ENCODE data around the gene NAXD.
"Not testable (repeated sequence)": the region's sequence is repeated elsewhere in the genome, so short reads cannot be mapped to it uniquely, and the experiment has no call there.

The NAXD gene

DNA sequence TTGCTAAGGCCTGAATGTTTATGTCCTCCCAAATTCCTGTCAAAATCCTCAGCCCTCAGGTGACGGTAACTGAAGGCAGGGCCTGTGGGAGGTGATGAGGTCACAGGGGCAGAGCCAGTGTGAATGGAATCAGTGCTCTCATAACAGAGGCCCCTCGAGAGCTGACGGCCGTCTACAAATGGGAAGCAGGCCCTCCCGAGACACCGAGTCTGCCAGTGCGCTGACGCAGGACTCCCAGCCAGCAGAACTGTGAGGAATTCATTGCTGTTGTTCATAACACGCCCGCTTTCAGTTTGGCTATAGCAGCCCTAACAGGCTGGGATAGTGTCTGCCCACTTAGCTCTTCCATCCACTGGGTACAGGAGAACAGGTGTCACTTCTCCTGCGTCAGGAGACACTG lies 49.3 kb downstream of the NAXD start:
- DNase-seq (no peak), ATAC-seq (replicated peaks) (no peak)
- H3K36me3 Mint-ChIP-seq: peaks cover 62 to 77% of the 10 kb centered on the region in 2 donors
- H3K4me1 Mint-ChIP-seq: peaks cover 35 to 67% of the 10 kb centered on the region in 2 donors
- peak overlapping the region; percentile 57 for H3K27ac Mint-ChIP-seq
- H3K9me3 Mint-ChIP-seq: peaks cover 4% of the 10 kb centered on the region in 2 donors
- H3K4me3 Mint-ChIP-seq: no peak overlapping the region
- no peaks in the 10 kb centered on the region for H3K27me3 Mint-ChIP-seq

DNA sequence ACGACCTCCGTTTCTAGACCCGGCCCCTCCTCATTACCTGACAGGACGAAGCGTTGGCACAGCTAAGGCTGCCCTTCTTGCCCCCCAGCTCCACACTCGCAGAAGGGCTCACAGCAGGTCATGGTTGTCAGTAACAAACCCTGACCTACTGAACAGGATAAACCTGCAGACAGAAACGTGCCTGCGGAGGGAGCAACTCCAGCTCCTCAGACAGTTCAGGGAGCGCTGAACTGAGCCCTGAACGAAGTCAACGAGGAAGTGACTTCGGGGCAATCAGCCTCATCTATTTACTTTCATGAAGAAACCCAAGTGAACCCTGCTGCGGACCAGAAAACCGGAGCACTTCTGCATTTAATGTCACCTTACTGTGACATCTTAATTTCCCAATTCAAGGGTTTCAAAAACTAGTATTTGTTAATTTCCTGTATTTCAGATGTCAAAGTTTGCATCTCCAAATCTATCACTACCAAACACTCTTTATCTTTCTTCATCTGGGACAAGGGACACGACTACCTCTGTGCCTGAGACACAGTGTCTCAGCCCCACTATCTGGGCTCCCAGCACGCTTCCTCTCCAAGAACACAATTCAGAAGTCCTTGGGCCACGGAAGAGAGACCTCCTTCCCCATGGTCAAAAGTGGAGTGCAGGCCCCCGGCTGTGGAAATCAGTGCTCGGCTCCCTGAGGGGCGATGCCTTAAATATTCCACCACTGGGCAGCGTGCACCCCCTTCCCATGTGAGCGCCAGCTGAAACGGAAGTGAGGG lies 50.3 kb downstream of the NAXD start:
- Mint-ChIP-seq H3K4me3 (peak overlapping the region; percentile 33 to 52), H3K4me1 (peaks cover 33 to 69% of the 10 kb centered on the region in 2 donors), H3K27me3 (no peaks in the 10 kb centered on the region), H3K36me3 (peaks cover 65 to 78% of the 10 kb centered on the region in 2 donors), H3K9me3 (peaks cover 0 to 1% of the 10 kb centered on the region in 2 donors), H3K27ac (peak overlapping the region; percentile 53)
- DNase-seq (no peak), ATAC-seq (replicated peaks) (peak; percentile 98 to 99)

DNA sequence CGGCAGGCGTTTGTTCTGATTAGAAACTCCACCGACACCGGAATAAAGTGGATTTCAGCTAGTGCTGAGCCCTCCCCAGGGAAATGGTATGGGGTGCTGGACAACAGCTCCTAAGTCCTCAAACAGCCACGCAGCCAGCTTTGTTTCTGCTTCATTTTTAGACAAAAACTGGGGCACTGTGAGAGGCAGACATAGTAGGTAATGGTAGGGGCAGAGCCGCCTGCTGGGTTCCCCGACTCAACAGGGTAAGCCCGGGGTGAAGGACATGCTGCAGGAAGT lies 50.8 kb downstream of the NAXD start:
- H3K4me1 Mint-ChIP-seq: peaks cover 36 to 72% of the 10 kb centered on the region in 2 donors
- ATAC-seq (replicated peaks) (no peak), DNase-seq (no peak)
- peaks cover 0 to 1% of the 10 kb centered on the region in 2 donors for H3K9me3 Mint-ChIP-seq
- no peaks in the 10 kb centered on the region for H3K27me3 Mint-ChIP-seq
- H3K36me3 Mint-ChIP-seq: peaks cover 65 to 79% of the 10 kb centered on the region in 2 donors
- no peak overlapping the region for H3K27ac Mint-ChIP-seq
- no peak overlapping the region for H3K4me3 Mint-ChIP-seq

DNA sequence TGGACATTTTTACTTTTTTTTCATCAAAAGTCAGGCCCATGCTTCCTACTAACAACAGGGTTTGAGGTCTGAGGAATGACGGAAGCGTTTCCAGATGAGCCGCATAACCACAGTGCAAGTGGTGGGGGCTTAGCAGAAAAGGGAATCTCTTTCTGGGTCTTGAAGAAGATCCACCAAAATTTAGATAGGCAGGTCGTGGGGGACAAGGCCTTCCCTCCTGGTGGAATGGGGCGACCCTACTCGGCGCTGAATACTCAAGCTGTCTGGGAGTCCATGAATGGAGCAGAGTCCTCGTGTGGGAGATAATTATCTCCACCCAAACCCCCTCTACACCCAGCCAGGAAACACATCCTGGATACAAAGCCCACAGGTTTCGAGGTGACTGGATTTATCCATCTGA lies 53.7 kb downstream of the NAXD start:
- ATAC-seq (replicated peaks) (no peak), DNase-seq (no peak)
- no peak overlapping the region for H3K4me3 Mint-ChIP-seq
- peaks cover 33 to 70% of the 10 kb centered on the region in 2 donors for H3K4me1 Mint-ChIP-seq
- H3K36me3 Mint-ChIP-seq: peaks cover 64 to 77% of the 10 kb centered on the region in 2 donors
- H3K9me3 Mint-ChIP-seq: no peaks in the 10 kb centered on the region
- H3K27me3 Mint-ChIP-seq: no peaks in the 10 kb centered on the region
- no peak overlapping the region for H3K27ac Mint-ChIP-seq

DNA sequence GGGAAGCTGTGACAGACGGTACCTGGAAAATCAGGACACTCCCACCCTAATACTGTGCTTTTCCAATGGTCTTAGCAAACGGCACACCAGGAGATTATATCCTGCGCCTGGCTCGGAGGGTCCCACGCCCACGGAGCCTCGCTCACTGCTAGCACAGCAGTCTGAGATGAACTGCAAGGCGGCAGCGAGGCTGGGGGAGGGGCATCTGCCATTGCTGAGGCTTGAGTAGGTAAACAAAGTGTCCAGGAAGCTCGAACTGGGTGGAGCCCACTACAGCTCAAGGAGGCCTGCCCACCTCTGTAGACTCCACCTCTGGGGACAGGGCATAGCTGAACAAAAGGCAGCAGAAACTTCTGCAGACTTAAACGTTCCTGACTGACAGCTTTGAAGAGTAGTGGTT lies 54.5 kb downstream of the NAXD start:
- Mint-ChIP-seq H3K4me1 (peaks cover 35 to 62% of the 10 kb centered on the region in 2 donors), H3K36me3 (peaks cover 69 to 82% of the 10 kb centered on the region in 2 donors)
- not testable (repeated sequence) for ATAC-seq (replicated peaks); H3K9me3 Mint-ChIP-seq; H3K27me3 Mint-ChIP-seq; H3K4me3 Mint-ChIP-seq; H3K27ac Mint-ChIP-seq; DNase-seq

DNA sequence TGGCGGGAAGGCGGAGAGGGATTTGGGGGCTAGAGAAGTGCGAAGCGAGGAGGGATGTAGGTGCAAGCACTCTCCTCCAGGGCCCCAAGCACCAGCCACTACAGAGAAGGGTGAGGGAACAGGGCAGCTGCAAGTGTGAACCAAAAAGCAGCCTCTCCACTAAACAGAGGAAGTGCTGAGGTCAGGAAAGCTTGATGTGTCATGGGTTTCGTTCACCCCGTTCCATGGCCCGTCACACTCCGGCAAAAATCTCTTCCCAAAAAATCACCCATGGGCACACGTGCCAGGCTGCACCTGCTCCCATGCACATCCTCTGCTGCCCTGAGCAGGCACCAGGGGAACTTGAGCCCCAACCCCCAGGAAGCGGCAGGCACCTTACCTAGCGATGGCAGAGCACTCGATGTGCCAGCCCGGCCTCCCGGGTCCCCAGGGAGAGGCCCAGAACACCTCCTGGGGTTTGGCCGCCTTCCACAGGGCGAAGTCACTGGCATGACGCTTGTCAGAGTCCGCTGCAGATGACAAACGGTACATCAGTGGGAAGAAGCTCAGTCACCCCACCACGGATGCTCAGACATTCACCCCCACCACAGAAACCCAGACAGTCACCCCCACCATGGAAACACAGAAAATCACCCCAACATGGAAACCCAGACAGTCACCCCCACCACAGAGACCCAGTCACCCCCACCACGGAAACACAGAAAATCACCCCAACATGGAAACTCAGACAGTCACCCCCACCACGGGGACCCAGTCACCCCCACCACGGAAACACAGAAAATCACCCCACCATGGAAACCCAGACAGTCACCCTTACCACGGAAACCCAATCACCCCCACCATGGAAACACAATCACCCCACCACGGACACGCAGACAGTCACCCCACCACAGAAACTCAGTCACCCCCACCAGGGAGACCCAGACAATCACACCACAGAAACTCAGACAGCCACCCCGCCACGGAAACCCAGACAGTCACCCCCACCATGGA lies 61.5 kb downstream of the NAXD start:
- Mint-ChIP-seq H3K4me3 (peak overlapping the region; percentile 73 to 75), H3K27me3 (no peaks in the 10 kb centered on the region), H3K27ac (peak overlapping the region; percentile 98), H3K36me3 (peaks cover 70 to 78% of the 10 kb centered on the region in 2 donors), H3K9me3 (no peaks in the 10 kb centered on the region), H3K4me1 (peaks cover 48 to 65% of the 10 kb centered on the region in 2 donors)
- DNase-seq: peak; percentile 53
- ATAC-seq (replicated peaks): peak; percentile 79

DNA sequence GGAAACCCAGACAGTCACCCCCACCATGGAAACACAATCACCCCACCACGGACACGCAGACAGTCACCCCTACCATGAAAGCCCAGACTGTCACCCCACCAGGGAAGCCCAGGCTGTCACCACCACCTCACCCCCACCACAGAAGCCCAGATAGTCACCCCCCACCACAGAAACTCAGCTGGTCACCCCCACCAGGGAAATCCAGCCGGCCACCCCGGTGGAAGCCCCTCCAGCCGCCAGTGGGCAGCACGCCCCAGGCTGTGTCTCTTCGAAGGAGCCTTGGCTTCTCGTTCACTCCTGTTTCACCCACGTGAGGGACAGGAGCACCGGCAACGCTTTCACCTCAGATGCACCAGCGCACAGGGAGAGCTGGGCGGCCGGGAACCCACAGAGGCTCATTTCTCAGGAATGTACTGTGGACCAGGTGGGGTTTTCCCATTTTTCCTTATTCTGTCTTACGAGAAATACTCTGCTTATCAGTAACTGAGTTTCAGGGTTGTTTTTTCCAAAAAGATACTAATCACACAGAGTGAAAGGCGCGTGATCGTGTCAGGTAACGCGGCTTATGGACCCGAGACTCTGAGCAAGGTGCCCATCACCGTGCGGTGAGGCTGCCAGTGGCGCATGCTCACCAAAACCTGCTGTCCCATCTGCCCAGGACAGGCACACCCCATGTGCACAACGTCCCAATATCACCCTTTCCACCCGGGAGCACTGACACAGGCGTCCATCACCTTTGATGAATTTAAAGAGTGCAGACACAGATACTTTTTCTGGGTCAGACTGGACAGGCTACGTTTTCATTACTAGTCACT lies 62.6 kb downstream of the NAXD start:
- Mint-ChIP-seq H3K27ac (peak overlapping the region; percentile 89), H3K4me3 (peak overlapping the region; percentile 29 to 42)
- no peak for DNase-seq

DNA sequence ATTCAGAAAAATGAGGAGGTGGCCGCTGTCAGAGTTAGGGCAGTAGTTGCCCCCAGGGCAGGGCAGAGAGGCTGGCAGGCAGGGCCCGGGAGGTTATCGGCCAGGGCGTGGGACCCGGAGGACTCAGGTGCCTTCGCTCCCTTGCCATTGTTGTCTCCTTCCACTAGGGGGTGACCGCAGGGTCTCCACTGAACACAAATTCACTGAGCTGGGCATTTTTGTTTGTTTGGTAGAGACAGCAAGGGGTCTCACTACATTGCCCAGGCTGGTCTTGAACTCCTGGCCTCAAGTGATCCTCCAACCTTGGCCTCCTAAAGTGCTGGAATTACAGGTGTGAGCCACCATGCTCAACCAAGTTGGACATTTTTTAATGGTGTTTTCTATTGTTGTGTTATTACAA lies 65.5 kb downstream of the NAXD start:
- Mint-ChIP-seq H3K36me3 (peaks cover 53 to 74% of the 10 kb centered on the region in 2 donors), H3K27ac (no peak overlapping the region), H3K4me1 (peaks cover 33 to 43% of the 10 kb centered on the region in 2 donors), H3K4me3 (no peak overlapping the region), H3K27me3 (no peaks in the 10 kb centered on the region), H3K9me3 (no peaks in the 10 kb centered on the region)
- ATAC-seq (replicated peaks) (no peak), DNase-seq (no peak)

More for the DNA sequence above, 62.6 kb downstream of the NAXD start:
- H3K9me3 Mint-ChIP-seq: no peaks in the 10 kb centered on the region
- ATAC-seq (replicated peaks): no peak
- H3K4me1 Mint-ChIP-seq: peaks cover 43 to 56% of the 10 kb centered on the region in 2 donors
- no peaks in the 10 kb centered on the region for H3K27me3 Mint-ChIP-seq
- H3K36me3 Mint-ChIP-seq: peaks cover 61 to 77% of the 10 kb centered on the region in 2 donors

DNA sequence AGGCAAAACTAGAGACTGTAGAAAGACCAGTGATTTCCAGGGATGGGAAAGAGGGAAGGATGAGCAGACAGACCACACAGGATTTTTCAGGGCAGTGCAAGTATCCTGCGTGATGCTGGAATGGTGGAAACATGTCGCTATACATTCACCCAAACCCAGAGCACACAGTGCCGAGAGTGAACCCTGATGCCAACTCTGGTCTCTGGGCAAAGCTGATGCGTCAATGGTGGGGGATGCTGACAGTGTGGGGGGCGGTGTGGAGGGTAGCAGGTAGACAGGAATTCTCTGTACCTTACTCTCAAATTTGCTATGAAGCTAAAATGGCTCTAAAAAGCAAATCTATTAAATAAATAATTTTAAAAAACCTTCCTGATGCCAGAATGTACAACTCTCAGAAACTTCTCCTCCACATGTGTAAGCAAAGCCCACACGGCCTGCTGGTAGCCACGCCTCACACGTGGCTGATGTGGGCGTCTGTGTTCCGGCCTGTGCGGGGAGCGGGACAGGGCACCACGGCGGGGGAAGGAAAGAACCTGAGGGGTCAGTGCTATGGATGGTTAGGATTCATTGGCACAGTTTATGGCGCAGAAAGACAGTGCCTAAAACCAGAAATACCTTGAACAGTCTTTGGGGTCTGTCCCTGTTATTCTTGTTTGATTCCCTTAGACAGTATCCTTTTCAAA lies 66.7 kb downstream of the NAXD start:
- Mint-ChIP-seq H3K36me3 (peaks cover 49 to 66% of the 10 kb centered on the region in 2 donors), H3K27me3 (no peaks in the 10 kb centered on the region), H3K4me1 (peaks cover 23 to 31% of the 10 kb centered on the region in 2 donors), H3K27ac (no peak overlapping the region), H3K9me3 (no peaks in the 10 kb centered on the region), H3K4me3 (no peak overlapping the region)
- DNase-seq: no peak
- no peak for ATAC-seq (replicated peaks)

DNA sequence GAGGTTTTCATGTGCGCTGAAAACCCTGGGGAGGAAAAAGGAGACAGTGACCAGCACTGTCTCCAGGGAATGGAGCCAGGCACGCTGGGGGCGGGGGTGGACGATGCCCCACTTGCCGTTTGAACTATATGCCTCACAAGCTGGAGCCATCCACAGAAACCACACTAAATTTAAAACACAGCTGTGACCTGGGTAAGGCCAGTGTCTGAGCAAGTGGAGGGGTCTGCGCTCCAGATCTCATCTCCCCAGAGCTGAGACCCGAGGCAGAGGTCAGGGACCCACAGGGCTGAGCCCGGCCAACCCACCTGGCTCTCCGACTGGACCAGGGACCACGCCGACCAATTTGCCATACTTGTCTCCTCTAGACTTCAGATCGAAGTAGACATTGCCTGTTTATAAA lies 67.4 kb downstream of the NAXD start:
- peaks cover 47 to 63% of the 10 kb centered on the region in 2 donors for H3K36me3 Mint-ChIP-seq
- no peak for ATAC-seq (replicated peaks)
- H3K4me3 Mint-ChIP-seq: no peak overlapping the region
- H3K4me1 Mint-ChIP-seq: peaks cover 17 to 24% of the 10 kb centered on the region in 2 donors
- no peaks in the 10 kb centered on the region for H3K9me3 Mint-ChIP-seq
- no peak overlapping the region for H3K27ac Mint-ChIP-seq
- no peaks in the 10 kb centered on the region for H3K27me3 Mint-ChIP-seq
- DNase-seq: no peak

DNA sequence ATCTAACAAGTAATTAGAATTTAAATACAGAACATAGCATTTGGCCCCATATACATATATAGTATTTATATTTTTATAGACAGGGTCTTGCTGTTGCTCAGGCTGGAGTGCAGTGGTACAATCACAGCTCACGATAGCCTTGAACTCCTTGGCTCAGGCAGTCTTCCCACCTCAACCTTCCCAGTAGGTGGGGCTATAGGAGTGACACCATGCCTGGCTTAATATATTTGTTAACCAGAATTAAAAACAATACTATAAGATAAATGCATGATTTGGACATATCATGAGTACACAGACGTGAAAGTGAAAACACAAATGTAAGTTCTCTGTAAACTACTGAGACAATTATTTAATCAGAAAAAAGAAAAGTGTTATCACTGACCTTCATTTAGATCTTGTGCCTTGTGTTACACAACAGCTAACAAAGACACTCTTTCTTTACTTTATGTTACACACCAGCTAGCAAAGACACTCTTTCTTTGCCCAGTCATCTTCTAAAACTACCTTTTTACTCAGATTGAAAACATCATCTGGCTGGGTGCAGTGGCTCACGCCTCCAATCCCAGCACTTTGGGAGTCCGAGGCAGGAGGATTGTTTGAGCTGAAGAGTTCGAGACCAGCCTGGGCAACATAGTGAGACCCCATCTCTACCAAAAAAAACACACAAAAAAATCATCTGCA lies 68.0 kb downstream of the NAXD start:
- H3K27me3 Mint-ChIP-seq: no peaks in the 10 kb centered on the region
- DNase-seq: no peak
- H3K4me3 Mint-ChIP-seq: no peak overlapping the region
- H3K9me3 Mint-ChIP-seq: no peaks in the 10 kb centered on the region
- H3K4me1 Mint-ChIP-seq: peaks cover 14 to 18% of the 10 kb centered on the region in 2 donors
- H3K36me3 Mint-ChIP-seq: peaks cover 41 to 58% of the 10 kb centered on the region in 2 donors
- H3K27ac Mint-ChIP-seq: no peak overlapping the region
- ATAC-seq (replicated peaks): no peak

DNA sequence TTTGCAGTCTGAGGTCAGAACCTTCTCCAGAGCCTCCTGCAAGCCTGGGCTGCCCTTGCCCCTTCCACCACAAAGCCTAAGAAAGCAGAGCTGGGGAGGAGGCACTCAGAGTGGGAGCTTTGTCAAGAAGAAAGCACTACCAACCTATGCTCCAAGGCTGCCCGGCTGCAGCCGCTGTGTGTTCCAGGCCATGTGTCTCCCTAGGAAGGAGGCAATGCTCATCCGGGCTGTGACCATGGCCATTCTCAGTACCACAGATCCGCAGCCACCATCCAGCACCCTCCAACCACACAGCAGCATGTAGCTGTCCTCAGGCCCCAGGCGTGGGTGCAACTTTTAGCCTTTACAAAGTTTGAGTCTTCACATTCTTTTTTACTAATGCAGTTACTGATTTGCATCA lies 68.6 kb downstream of the NAXD start:
- no peaks in the 10 kb centered on the region for H3K27me3 Mint-ChIP-seq
- peaks cover 8 to 14% of the 10 kb centered on the region in 2 donors for H3K4me1 Mint-ChIP-seq
- no peak overlapping the region for H3K27ac Mint-ChIP-seq
- H3K9me3 Mint-ChIP-seq: no peaks in the 10 kb centered on the region
- H3K36me3 Mint-ChIP-seq: peaks cover 36 to 56% of the 10 kb centered on the region in 2 donors
- DNase-seq: no peak
- ATAC-seq (replicated peaks): no peak
- H3K4me3 Mint-ChIP-seq: no peak overlapping the region

DNA sequence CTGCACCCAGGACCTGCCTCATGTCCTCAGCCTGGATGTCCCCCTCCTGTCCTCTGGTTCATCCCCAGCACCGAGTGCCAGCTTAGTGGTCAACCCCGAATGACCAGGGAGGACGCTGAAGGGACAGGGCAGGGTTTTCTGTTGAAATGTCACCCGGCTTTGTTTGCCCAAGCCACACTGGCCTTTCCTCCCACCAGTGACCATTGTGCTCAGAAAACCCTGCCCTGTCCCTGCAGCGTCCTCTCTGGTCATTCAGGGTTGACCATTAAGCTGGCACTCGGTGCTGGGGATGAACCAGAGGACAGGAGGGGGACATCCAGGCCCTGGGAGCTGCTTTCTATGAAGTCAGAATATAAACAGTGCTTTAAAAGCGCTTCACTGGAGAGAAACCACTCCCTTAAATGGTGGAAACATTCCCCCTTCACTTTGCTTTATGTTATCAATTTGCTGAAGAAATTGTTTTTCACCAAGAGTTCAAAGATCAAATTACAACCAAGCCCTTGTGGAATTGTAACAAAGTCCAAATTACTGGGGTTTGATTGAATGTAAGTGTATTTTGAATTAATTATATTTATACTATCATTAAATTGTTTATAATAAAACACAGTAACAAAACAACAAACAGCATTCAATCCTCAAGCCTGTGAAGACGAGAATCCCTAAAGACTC lies 69.2 kb downstream of the NAXD start:
- Mint-ChIP-seq H3K27me3 (no peaks in the 10 kb centered on the region), H3K4me1 (peaks cover 8 to 12% of the 10 kb centered on the region in 2 donors), H3K27ac (no peak overlapping the region), H3K36me3 (peaks cover 31 to 51% of the 10 kb centered on the region in 2 donors), H3K4me3 (no peak overlapping the region), H3K9me3 (no peaks in the 10 kb centered on the region)
- DNase-seq (no peak), ATAC-seq (replicated peaks) (no peak)

Data from stimulated activated naive B cell treated with anti-CD40 and anti-IgM and Interleukin-4, amounts not matched to agents 10 μg/mL and 1 μg/mL and 100 μg/mL, for 72 hours (primary cell).